GM12878 (cell line): ENCODE results near the gene DCUN1D4. TPM values are rescaled to one million over a fixed set of nuclear protein-coding genes. Genes with fewer than 3 reads are reported as not detected.
A peak's percentile ranks its signal among the peaks of the same experiment; 100 is the strongest.

Source experiments
- ASH2L ChIP-seq: fragments of 300-600, 200-600 bp; sonication (generic); IDR thresholded peaks from 2 replicates; pipeline ENCODE4 v1.6.1; 2017; ENCODE audit warnings: low read depth, mild to moderate bottlenecking, borderline replicate concordance
- BMI1 ChIP-seq: fragments of 450-650 bp; IDR thresholded peaks from 2 replicates; pipeline ENCODE4 v1.6.1; 2016; ENCODE audit warnings: mild to moderate bottlenecking, moderate library complexity, borderline replicate concordance
- CHD1 ChIP-seq: IDR thresholded peaks from 2 replicates; pipeline ENCODE4 v1.6.1; 2012; ENCODE audit warnings: low read depth, low read length, improper control_type of control experiment
- CREB1 ChIP-seq: IDR thresholded peaks from 2 replicates; pipeline ENCODE4 v1.6.1; 2012; ENCODE audit warnings: low read depth, mild to moderate bottlenecking, inconsistent platforms
- CREM ChIP-seq: IDR thresholded peaks from 2 replicates; pipeline ENCODE4 v1.6.1; 2014; ENCODE audit warnings: antibody characterized with exemption, low read depth
- CTCF ChIP-seq, 3 experiments: IDR thresholded peaks in 2 of 3; conservative IDR thresholded peaks in 1 of 3; 2 replicates each; pipeline ENCODE4 v1.5.1; 2011; ENCODE audit warnings: low read depth in 3 of 3, low read length in 3 of 3, mild to moderate bottlenecking in 3 of 3, control low read depth in 2 of 3, moderate library complexity in 2 of 3, inconsistent platforms in 1 of 3, mixed read lengths in 1 of 3; ENCODE audit not compliant: control insufficient read depth in 2 of 3, insufficient read depth in 1 of 3; ENCODE audit errors: extremely low read depth in 1 of 3
- EP300 ChIP-seq, 2 experiments: fragments of 150-350 bp in 1 of 2; IDR thresholded peaks; 2 replicates each; pipeline ENCODE4 v1.6.1; 2011 to 2012; ENCODE audit warnings: low read depth in 2 of 2, low read length in 2 of 2, borderline replicate concordance in 1 of 2, improper control_type of control experiment in 1 of 2, inconsistent platforms in 1 of 2; ENCODE audit not compliant: control insufficient read depth in 1 of 2
- GABPA ChIP-seq: IDR thresholded peaks from 2 replicates; pipeline ENCODE4 v1.6.1; 2014; ENCODE audit warnings: antibody characterized with exemption, low read depth, mild to moderate bottlenecking, inconsistent platforms
- HCFC1 ChIP-seq: fragments of 150-350 bp; IDR thresholded peaks from 2 replicates; pipeline ENCODE4 v1.6.1; 2014; ENCODE audit warnings: low read length
- HDGF ChIP-seq: fragments of 450-650 bp; IDR thresholded peaks from 2 replicates; pipeline ENCODE4 v1.6.1; 2016; ENCODE audit warnings: antibody characterized with exemption
- MEF2A ChIP-seq: IDR thresholded peaks from 2 replicates; pipeline ENCODE4 v1.6.1; 2011; ENCODE audit warnings: low read depth, mild to moderate bottlenecking, low read length, moderate library complexity; ENCODE audit not compliant: insufficient read depth
- MYC ChIP-seq: IDR thresholded peaks from 2 replicates; pipeline ENCODE4 v1.6.1; 2011; ENCODE audit warnings: mild to moderate bottlenecking, low read length, moderate library complexity, inconsistent platforms; ENCODE audit not compliant: insufficient read depth, insufficient replicate concordance, insufficient read length, severe bottlenecking
- NBN ChIP-seq: fragments of 450-650 bp; IDR thresholded peaks from 2 replicates; pipeline ENCODE4 v1.6.1; 2016
- NKRF ChIP-seq: fragments of 450-650 bp; conservative IDR thresholded peaks from 2 replicates; pipeline ENCODE4 v1.6.1; 2017; ENCODE audit warnings: mild to moderate bottlenecking, moderate library complexity
- POLR2AphosphoS5 ChIP-seq: IDR thresholded peaks from 2 replicates; pipeline ENCODE4 v1.6.1; 2011; ENCODE audit warnings: mild to moderate bottlenecking, low read length, inconsistent platforms
- RAD51 ChIP-seq: fragments of 450-650 bp; IDR thresholded peaks from 2 replicates; pipeline ENCODE4 v1.6.1; 2016; ENCODE audit warnings: moderate library complexity, mild to moderate bottlenecking, inconsistent platforms
- REST ChIP-seq: IDR thresholded peaks from 2 replicates; pipeline ENCODE4 v1.6.1; 2012; ENCODE audit warnings: mild to moderate bottlenecking, low read depth, low read length
- SMARCA5 ChIP-seq: fragments of 450-650 bp; IDR thresholded peaks from 2 replicates; pipeline ENCODE4 v1.6.1; 2017; ENCODE audit warnings: mild to moderate bottlenecking
- STAT3 ChIP-seq: IDR thresholded peaks from 2 replicates; pipeline ENCODE4 v1.6.1; 2011; ENCODE audit warnings: low read depth, low read length, improper control_type of control experiment
- USF1 ChIP-seq: IDR thresholded peaks from 2 replicates; pipeline ENCODE4 v1.6.1; 2011; ENCODE audit warnings: borderline replicate concordance, low read depth, mild to moderate bottlenecking, moderate library complexity, mixed read lengths, low read length; ENCODE audit not compliant: insufficient read depth; ENCODE audit errors: extremely low read length
- ZNF217 ChIP-seq: fragments of 450-650 bp; IDR thresholded peaks from 2 replicates; pipeline ENCODE4 v1.6.1; 2017; ENCODE audit warnings: antibody characterized with exemption, mild to moderate bottlenecking
- ZNF274 ChIP-seq: IDR thresholded peaks from one replicate; pipeline ENCODE4 v1.8.0; 2011; ENCODE audit not compliant: insufficient read length, insufficient read depth
- ZNF622 ChIP-seq: fragments of 450-650 bp; IDR thresholded peaks from 2 replicates; pipeline ENCODE4 v1.6.1; 2017; ENCODE audit warnings: mild to moderate bottlenecking, inconsistent platforms
- polyA plus RNA-seq, 11 experiments: library from polyadenylated mRNA; depleted of rRNA in 4 of 11; unstranded in 6 of 11; stranded (reverse) in 5 of 11; fragments of >200 nt; fragmentation: Nextera tagmentation in 4 of 11; fragmentation: Illumina TruSeq in 1 of 11; extraction: Ambion mirVana in 4 of 11; extraction: Trizol in 1 of 11; gene quantifications; 1 replicate in 1 of 11; 2 replicates in 10 of 11; pipeline versions ENCODE4 v1.2.1 to v1.2.3, GENCODE V29; 2011 to 2016; ENCODE audit warnings: inconsistent platforms in 2 of 11, missing spikeins in 2 of 11, low read depth in 1 of 11
- total RNA-seq, 4 experiments: library from RNA; depleted of rRNA in 3 of 4; stranded (reverse); fragments of >200 nt in 3 of 4; fragmentation: Illumina TruSeq in 1 of 4; extraction: Trizol in 1 of 4; gene quantifications; 2 replicates each; pipeline versions ENCODE4 v1.2.1 to v1.2.3, GENCODE V29; 2013 to 2021

The DCUN1D4 gene
- total and polyA plus RNA-seq, 10 of the 15 experiments (the other 5 are each of a cell fraction or from before 2014, with no cell fraction given) = 7.1 to 62.6 (median 16.8) TPM

- 0 out of 2 replicates have a peak, but pooled peaks have one; percentile 39 for TF ChIP-seq MEF2A
- no peak for TF ChIP-seq POLR2AphosphoS5
- TF ChIP-seq EP300 (IDR thresholded peaks at IDR 0.05; ENCODE audit: borderline replicate concordance in 1 of 2, control insufficient read depth in 1 of 2, low read depth in 2 of 2, low read length in 2 of 2) = peak; percentile 52 to 87
- no peak for TF ChIP-seq ZNF274
- TF ChIP-seq USF1 = no peak
- TF ChIP-seq SMARCA5 = no peak
- TF ChIP-seq HDGF = no peak
- TF ChIP-seq NKRF = no peak
- no peak for TF ChIP-seq ZNF622
- no peak for TF ChIP-seq GABPA
- no peak for TF ChIP-seq CHD1
- no peak for TF ChIP-seq MYC
- peak; percentile 45; the same call in 1 of the 2 replicates for TF ChIP-seq CREM
- no peak for TF ChIP-seq ZNF217
- TF ChIP-seq STAT3 = no peak
- no peak for TF ChIP-seq ASH2L
- peak; percentile 55; the same call in 1 of the 2 replicates for TF ChIP-seq CREB1
- peak; percentile 82 for TF ChIP-seq NBN
- TF ChIP-seq REST = no peak
- TF ChIP-seq RAD51 = peak; percentile 77
- TF ChIP-seq CTCF (IDR thresholded peaks at IDR 0.05 in 2 of 3, conservative IDR thresholded peaks at IDR 0.05 in 1 of 3; ENCODE audit: control insufficient read depth in 2 of 3, extremely low read depth in 1 of 3, insufficient read depth in 1 of 3, low read depth in 3 of 3, low read length in 3 of 3) = no peak
- no peak for TF ChIP-seq HCFC1
- no peak for TF ChIP-seq BMI1
Measured at GRCh38 chr4:51906167-51906958, 63.4 kb downstream of the DCUN1D4 start (continued).
